Breast epithelium (tissue), 4 donors: ENCODE data around the gene C12orf75. TPM values are rescaled to one million over a fixed set of nuclear protein-coding genes. Genes with fewer than 3 reads are reported as not detected.
"Not testable (repeated sequence)": the region's sequence is repeated elsewhere in the genome, so short reads cannot be mapped to it uniquely, and the experiment has no call there.

Experiments used
- DNase-seq, 2 donors: peaks; one replicate each; pipeline ENCODE4 v3.0.0-alpha.2; 2019; ENCODE audit warnings: low spot score in 2 of 2
- H3K27ac ChIP-seq, 2 donors: fragments of 200-600 bp; sonication (generic) in 1 of 2; one replicate each; pipeline ENCODE4 v1.5.1; 2016 to 2019; ENCODE audit warnings: mild to moderate bottlenecking in 1 of 2
- H3K27me3 ChIP-seq, 2 donors: fragments of 200-600 bp; sonication (generic) in 1 of 2; one replicate each; pipeline versions ENCODE4 v1.5.1 to v1.6.0; 2017 to 2019; ENCODE audit warnings: control low read depth in 1 of 2, mild to moderate bottlenecking in 1 of 2
- H3K36me3 ChIP-seq: fragments of 200-600 bp; one replicate; pipeline ENCODE4 v1.5.1; 2019
- H3K4me1 ChIP-seq, 2 donors: fragments of 200-600 bp; sonication (generic); one replicate each; pipeline ENCODE4 v1.5.1; 2016 to 2019; ENCODE audit warnings: control low read depth in 1 of 2
- H3K4me3 ChIP-seq, 3 donors: fragments of 200-600 bp; sonication (generic); 1 replicate in 2 of 3; 2 replicates in 1 of 3; pipeline ENCODE4 v1.5.1; 2016 to 2019; ENCODE audit warnings: mild to moderate bottlenecking in 3 of 3, moderate library complexity in 2 of 3
- H3K9me3 ChIP-seq, 2 donors: fragments of 200-600 bp; sonication (generic) in 1 of 2; one replicate each; pipeline ENCODE4 v1.5.1; 2016 to 2019; ENCODE audit warnings: control low read depth in 1 of 2
- POLR2A ChIP-seq: fragments of 450-650 bp; IDR thresholded peaks from one replicate; pipeline ENCODE4 v1.6.1; 2016; ENCODE audit warnings: antibody characterized with exemption, mild to moderate bottlenecking, moderate library complexity
- POLR2AphosphoS5 ChIP-seq, 3 donors: sonication (generic); formaldehyde crosslinking; IDR thresholded peaks; one replicate each; pipeline ENCODE4 v1.6.1; 2017; ENCODE audit warnings: antibody characterized with exemption in 3 of 3
- intact Hi-C: fragments of 100-400 bp; cut with DNase I; formaldehyde crosslinking; loops from one replicate; pipeline ENCODE4 v1.15.1; 2023; ENCODE audit warnings: low total_unique reads
- total RNA-seq, 3 donors: library from RNA; depleted of rRNA; stranded (reverse); fragments of >200 nt; gene quantifications; one replicate each; pipeline ENCODE4 v1.1.0, GENCODE V29; 2016
- TF ChIP-seq, protein P1 (sequence below), 3 donors: fragments of 450-650 bp; IDR thresholded peaks; one replicate each; pipeline ENCODE4 v1.5.1; 2016 to 2017; ENCODE audit warnings: antibody characterized with exemption in 3 of 3, mild to moderate bottlenecking in 3 of 3, moderate library complexity in 3 of 3

Gene C12orf75
- total RNA-seq, 3 donors from 2014 or later: 2.4 to 20.9 (median 20.0) TPM

GRCh38 chr12:105325117-105325516 is 5.4 kb upstream of the C12orf75 start:
- Histone ChIP-seq H3K27ac (no peak overlapping the region), H3K36me3 (no peaks in the 10 kb centered on the region), H3K9me3 (no peaks in the 10 kb centered on the region), H3K4me3 (no peak overlapping the region), H3K4me1 (no peaks in the 10 kb centered on the region), H3K27me3 (no peaks in the 10 kb centered on the region)
- no peak for DNase-seq
- no peak for TF ChIP-seq POLR2A
- TF ChIP-seq, protein P1, sequence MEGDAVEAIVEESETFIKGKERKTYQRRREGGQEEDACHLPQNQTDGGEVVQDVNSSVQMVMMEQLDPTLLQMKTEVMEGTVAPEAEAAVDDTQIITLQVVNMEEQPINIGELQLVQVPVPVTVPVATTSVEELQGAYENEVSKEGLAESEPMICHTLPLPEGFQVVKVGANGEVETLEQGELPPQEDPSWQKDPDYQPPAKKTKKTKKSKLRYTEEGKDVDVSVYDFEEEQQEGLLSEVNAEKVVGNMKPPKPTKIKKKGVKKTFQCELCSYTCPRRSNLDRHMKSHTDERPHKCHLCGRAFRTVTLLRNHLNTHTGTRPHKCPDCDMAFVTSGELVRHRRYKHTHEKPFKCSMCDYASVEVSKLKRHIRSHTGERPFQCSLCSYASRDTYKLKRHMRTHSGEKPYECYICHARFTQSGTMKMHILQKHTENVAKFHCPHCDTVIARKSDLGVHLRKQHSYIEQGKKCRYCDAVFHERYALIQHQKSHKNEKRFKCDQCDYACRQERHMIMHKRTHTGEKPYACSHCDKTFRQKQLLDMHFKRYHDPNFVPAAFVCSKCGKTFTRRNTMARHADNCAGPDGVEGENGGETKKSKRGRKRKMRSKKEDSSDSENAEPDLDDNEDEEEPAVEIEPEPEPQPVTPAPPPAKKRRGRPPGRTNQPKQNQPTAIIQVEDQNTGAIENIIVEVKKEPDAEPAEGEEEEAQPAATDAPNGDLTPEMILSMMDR (IDR thresholded peaks at IDR 0.05): no peak
- no peak for TF ChIP-seq POLR2AphosphoS5 (IDR thresholded peaks at IDR 0.05)
- intact Hi-C loops: no loop called here

DNA sequence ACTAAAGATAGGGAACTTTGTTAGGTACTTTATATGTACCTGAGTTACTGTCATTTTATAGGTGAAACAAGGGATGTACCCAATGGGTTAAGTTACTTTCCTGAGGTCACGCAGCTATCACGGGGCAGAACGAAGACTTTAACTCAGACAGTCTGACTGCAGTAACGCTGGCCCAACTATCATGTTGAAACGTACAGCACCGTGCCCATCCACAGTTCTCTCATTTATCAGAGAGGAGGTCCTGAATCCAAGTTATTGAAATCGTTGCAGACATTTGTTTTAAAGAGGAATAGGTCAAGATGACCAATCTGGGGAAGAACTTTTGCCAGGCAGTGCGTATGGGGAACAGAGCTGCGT is 587 bp upstream of the C12orf75 start:
- no peak for DNase-seq
- peak overlapping the region; percentile 68 to 97 (median 81) for H3K4me3 ChIP-seq
- no peaks in the 10 kb centered on the region for H3K36me3 ChIP-seq
- no peaks in the 10 kb centered on the region for H3K4me1 ChIP-seq
- TF ChIP-seq, protein P1 (IDR thresholded peaks at IDR 0.05): no peak
- no peak for TF ChIP-seq POLR2A
- TF ChIP-seq POLR2AphosphoS5 (IDR thresholded peaks at IDR 0.05): no peak
- no peak overlapping the region for H3K27ac ChIP-seq
- H3K27me3 ChIP-seq: no peaks in the 10 kb centered on the region
- intact Hi-C loops: no loop called here
- no peaks in the 10 kb centered on the region for H3K9me3 ChIP-seq

DNA sequence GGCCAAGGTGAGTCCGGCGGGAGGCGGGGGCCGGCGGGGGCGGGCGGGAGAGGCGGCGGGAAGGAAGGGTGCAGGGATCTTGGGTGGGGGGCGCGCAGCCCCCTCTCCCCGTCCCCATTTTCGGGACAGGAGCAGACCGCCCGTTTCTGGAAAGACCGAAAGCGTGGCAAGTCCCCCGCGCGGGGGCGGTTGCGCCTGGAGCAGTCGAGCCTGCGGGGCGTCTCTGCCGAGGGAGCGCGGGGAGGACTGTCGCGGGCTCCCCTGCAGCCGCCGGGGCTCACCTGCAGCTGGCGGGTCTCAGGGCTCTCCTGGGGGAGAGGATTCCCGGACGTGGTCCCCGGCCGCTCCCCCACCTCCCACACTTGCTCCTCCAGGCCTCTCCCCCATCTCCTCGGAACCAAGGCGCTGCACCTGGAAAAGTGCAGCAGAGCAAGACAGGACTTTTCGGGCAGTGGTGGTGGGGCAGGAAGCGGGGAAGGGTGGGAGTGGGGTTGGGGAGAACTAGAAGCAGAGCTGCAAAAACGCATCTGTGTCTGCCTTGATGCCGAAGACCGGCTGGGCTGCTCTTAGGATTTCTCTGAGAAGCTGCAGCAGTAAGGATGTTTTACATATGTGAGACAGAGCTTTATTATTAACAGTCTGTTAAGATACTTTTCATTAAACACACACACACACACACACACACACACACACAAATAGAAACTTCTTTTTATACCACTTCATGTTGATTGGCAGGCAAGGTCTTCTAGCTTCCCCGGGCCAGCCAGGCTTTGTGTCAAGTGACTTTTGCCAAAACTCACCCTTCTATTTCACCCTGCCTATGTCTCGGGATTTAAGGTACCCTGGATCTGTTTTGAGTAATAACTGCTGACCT is 677 bp downstream of the C12orf75 start:
- peak overlapping the region; percentile 52 to 72 for H3K27ac ChIP-seq
- DNase-seq: no peak
- intact Hi-C loops: no loop called here

DNA sequence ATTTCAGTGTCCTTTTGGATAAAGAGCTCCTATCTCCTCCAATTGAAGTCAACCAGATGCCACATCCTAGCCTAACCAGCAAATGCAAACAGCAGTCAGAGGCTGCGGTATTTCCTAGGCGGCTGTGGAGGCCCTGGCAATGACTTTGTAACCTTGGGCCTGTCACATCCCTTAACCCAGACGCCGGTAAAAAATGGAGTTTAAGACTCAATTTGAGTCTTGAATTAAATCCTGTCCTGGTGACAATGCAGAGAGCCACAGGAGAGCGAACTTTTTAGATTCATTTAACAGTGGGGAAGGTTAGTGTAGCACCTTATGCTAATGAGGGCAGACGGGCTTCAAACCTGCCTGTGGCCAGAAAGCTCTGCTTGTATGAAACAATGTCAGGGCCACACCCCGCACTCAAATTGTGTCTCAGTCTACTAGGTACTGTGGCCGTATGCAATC is 1.3 kb downstream of the C12orf75 start:
- TF ChIP-seq, protein P1 (IDR thresholded peaks at IDR 0.05): no peak
- intact Hi-C loops: no loop called here
- Histone ChIP-seq H3K9me3 (no peaks in the 10 kb centered on the region), H3K36me3 (no peaks in the 10 kb centered on the region), H3K4me3 (peak overlapping the region in 2 of 3 donors; percentile 81 to 97), H3K4me1 (no peaks in the 10 kb centered on the region), H3K27ac (peak overlapping the region in 1 of 2 donors; percentile 36), H3K27me3 (no peaks in the 10 kb centered on the region)
- DNase-seq: no peak

More for the DNA sequence above, 677 bp downstream of the C12orf75 start:
- no peak for TF ChIP-seq POLR2A
- no peak for TF ChIP-seq POLR2AphosphoS5 (IDR thresholded peaks at IDR 0.05)
- TF ChIP-seq, protein P1 (IDR thresholded peaks at IDR 0.05): no peak
- Histone ChIP-seq H3K36me3 (no peaks in the 10 kb centered on the region), H3K4me1 (no peaks in the 10 kb centered on the region), H3K4me3 (peak overlapping the region; percentile 68 to 97 (median 81)), H3K27me3 (no peaks in the 10 kb centered on the region), H3K9me3 (no peaks in the 10 kb centered on the region)

DNA sequence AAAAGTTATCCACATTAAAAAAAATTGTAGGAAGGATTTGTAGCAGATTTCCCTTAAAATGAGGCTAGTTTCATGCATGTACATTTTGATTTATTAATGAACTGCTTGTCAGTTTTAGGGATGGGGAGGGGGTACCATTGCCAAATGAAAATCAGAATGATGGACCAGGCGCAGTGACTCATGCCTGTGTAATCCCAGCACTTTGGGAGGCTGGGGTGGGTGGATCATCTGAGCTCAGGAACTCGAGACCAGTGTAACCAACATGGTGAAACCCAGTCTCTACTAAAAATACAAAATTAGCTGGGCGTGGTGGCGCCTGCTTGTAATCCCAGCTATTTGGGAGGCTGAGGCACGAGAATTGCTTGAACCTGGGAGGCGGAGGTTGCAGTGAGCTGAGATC is 1.8 kb downstream of the C12orf75 start:
- H3K4me3 ChIP-seq: peak overlapping the region in 1 of 3 donors; percentile 97
- H3K36me3 ChIP-seq, intact Hi-C loops, H3K4me1 ChIP-seq, DNase-seq, H3K9me3 ChIP-seq, H3K27me3 ChIP-seq, H3K27ac ChIP-seq: not testable (repeated sequence)
